ENCODE measurements around the gene PES1. TPM values are rescaled to one million over a fixed set of nuclear protein-coding genes. Genes with fewer than 3 reads are reported as not detected.
"Not testable (repeated sequence)": the region's sequence is repeated elsewhere in the genome, so short reads cannot be mapped to it uniquely, and the experiment has no call there.

The PES1 gene
- total and polyA plus RNA-seq, 3 donors from 2014 or later: 80.3 to 99.4 (median 96.5) TPM

GRCh38 chr22:30569674-30570202, 22.0 kb downstream of the PES1 start:
- TF ChIP-seq, protein P1, sequence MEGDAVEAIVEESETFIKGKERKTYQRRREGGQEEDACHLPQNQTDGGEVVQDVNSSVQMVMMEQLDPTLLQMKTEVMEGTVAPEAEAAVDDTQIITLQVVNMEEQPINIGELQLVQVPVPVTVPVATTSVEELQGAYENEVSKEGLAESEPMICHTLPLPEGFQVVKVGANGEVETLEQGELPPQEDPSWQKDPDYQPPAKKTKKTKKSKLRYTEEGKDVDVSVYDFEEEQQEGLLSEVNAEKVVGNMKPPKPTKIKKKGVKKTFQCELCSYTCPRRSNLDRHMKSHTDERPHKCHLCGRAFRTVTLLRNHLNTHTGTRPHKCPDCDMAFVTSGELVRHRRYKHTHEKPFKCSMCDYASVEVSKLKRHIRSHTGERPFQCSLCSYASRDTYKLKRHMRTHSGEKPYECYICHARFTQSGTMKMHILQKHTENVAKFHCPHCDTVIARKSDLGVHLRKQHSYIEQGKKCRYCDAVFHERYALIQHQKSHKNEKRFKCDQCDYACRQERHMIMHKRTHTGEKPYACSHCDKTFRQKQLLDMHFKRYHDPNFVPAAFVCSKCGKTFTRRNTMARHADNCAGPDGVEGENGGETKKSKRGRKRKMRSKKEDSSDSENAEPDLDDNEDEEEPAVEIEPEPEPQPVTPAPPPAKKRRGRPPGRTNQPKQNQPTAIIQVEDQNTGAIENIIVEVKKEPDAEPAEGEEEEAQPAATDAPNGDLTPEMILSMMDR (IDR thresholded peaks at IDR 0.05): no peak
- TF ChIP-seq POLR2A (IDR thresholded peaks at IDR 0.05): no peak
- intact Hi-C loops (cut with DNase I; ENCODE audit: low total_unique reads): no loop called here
- DNase-seq: no peak
- peaks cover 6% of the 10 kb centered on the region for H3K4me1 ChIP-seq
- H3K27ac ChIP-seq: no peak overlapping the region
- 90 to 96% methylated on average over 8 to 10 of the region's 10 CpGs for WGBS, 2 donors
- H3K27me3 ChIP-seq: no peaks in the 10 kb centered on the region
- no peaks in the 10 kb centered on the region for H3K36me3 ChIP-seq (ENCODE audit: low read depth, missing control alignments)
- no peak overlapping the region for H3K4me3 ChIP-seq
- no peaks in the 10 kb centered on the region for H3K9me3 ChIP-seq

DNA sequence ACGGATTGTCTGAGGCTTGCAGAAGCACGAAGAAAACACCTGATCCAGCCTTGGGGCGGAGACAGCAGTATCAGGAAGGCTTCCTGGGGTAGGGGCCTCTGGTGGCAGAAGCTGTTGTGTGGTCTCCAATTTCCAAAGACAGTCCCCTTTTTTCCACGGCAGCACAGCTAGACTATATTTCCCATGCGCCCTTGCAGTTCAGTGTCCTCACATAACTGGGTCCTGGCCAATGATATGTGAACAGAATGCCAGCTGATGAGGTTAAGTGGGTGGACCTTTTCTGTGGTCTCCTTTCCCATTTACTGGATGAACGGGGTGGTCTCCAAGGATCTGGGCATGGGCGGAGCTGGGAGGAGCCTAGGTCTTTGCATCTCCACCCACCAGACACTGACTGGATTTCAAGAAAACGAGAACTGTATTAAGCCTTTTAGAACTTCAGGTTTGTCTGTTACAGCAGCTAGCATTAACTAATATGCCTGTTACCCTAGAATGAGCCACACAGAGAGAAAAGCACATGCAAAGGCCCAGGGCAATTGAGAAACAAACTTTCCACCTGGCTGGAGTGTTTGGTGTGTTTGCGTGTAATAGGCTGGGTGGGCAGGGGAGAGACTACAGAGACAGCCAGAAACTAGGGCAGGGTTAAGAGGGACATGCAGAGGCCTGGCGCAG, 23.4 kb downstream of the PES1 start:
- WGBS, 2 donors: 75 to 77% methylated on average over 10 of the region's 10 CpGs
- Histone ChIP-seq H3K27me3 (no peaks in the 10 kb centered on the region), H3K27ac (no peak overlapping the region), H3K36me3 (ENCODE audit: low read depth, missing control alignments) (no peaks in the 10 kb centered on the region), H3K9me3 (no peaks in the 10 kb centered on the region), H3K4me3 (no peak overlapping the region), H3K4me1 (peaks cover 5% of the 10 kb centered on the region)
- TF ChIP-seq, protein P1 (IDR thresholded peaks at IDR 0.05): no peak
- no peak for TF ChIP-seq POLR2A (IDR thresholded peaks at IDR 0.05)
- intact Hi-C loops (cut with DNase I; ENCODE audit: low total_unique reads): no loop called here
- DNase-seq: no peak

GRCh38 chr22:30567277-30567676, 24.4 kb downstream of the PES1 start:
- H3K27ac ChIP-seq; intact Hi-C loops (cut with DNase I; ENCODE audit: low total_unique reads); DNase-seq; H3K4me3 ChIP-seq; H3K27me3 ChIP-seq; H3K36me3 ChIP-seq (ENCODE audit: low read depth, missing control alignments); H3K9me3 ChIP-seq; H3K4me1 ChIP-seq: not testable (repeated sequence)
- WGBS, 2 donors: 96 to 97% methylated on average over 6 of the region's 6 CpGs

- DNase-seq: no peak
- no peaks in the 10 kb centered on the region for H3K4me1 ChIP-seq
- H3K9me3 ChIP-seq: no peaks in the 10 kb centered on the region
- no peaks in the 10 kb centered on the region for H3K27me3 ChIP-seq
- no peaks in the 10 kb centered on the region for H3K36me3 ChIP-seq (ENCODE audit: low read depth, missing control alignments)
- WGBS, 2 donors: 80 to 93% methylated on average over 7 of the region's 7 CpGs
- no peak overlapping the region for H3K27ac ChIP-seq
- H3K4me3 ChIP-seq: no peak overlapping the region
- intact Hi-C loops (cut with DNase I; ENCODE audit: low total_unique reads): no loop called here
- TF ChIP-seq POLR2A (IDR thresholded peaks at IDR 0.05): no peak
- TF ChIP-seq, protein P1 (IDR thresholded peaks at IDR 0.05): no peak
Observed at GRCh38 chr22:30566125-30566524, 25.6 kb downstream of the PES1 start.

- Histone ChIP-seq H3K4me1 (no peaks in the 10 kb centered on the region), H3K27ac (no peak overlapping the region), H3K27me3 (no peaks in the 10 kb centered on the region), H3K36me3 (ENCODE audit: low read depth, missing control alignments) (no peaks in the 10 kb centered on the region), H3K4me3 (no peak overlapping the region), H3K9me3 (no peaks in the 10 kb centered on the region)
- TF ChIP-seq POLR2A (IDR thresholded peaks at IDR 0.05): no peak
- TF ChIP-seq, protein P1 (IDR thresholded peaks at IDR 0.05): no peak
- intact Hi-C loops (cut with DNase I; ENCODE audit: low total_unique reads): no loop called here
- no peak for DNase-seq
- 72 to 76% methylated on average over 4 of the region's 4 CpGs for WGBS, 2 donors
Observed at GRCh38 chr22:30565341-30565740, 26.4 kb downstream of the PES1 start.

Data from testis (tissue), 3 donors.